Measurements from ENCODE around the gene TEC. TPM values are rescaled to one million over a fixed set of nuclear protein-coding genes. Genes with fewer than 3 reads are reported as not detected.

Gene TEC
- total RNA-seq, 1 experiment from 2014 or later: 0.67 TPM

GRCh38 chr4:48085821-48086589 lies 183.6 kb downstream of the TEC start:
- H3K4me3 ChIP-seq (ENCODE audit: low read depth in 2 of 2, low read length in 2 of 2): no peak overlapping the region
- CTCF ChIA-PET: no interaction called here
- no peaks in the 10 kb centered on the region for H3K36me3 ChIP-seq (ENCODE audit: control insufficient read depth, insufficient read depth, low read length)
- in situ Hi-C loops (cut with HindIII; ENCODE audit: low pct_unique_long_range_greater_than_20kb, low sequenced_read_pairs) (no loop called here), intact Hi-C loops (cut with micrococcal nuclease; ENCODE audit: unreplicated experiment) (loop anchor here (5.0 kb wide), 2 partner anchors 84 to 159 kb away; no protein-coding TSS in a partner anchor)
- H3K27me3 ChIP-seq (ENCODE audit: control insufficient read depth, insufficient read depth, low read length): no peaks in the 10 kb centered on the region
- TF ChIP-seq POLR2AphosphoS5 (IDR thresholded peaks at IDR 0.05; ENCODE audit: low read depth, low read length): no peak
- TF ChIP-seq SIN3A (IDR thresholded peaks at IDR 0.05; ENCODE audit: borderline replicate concordance, insufficient read depth, low read depth, low read length): no peak
- no peak for TF ChIP-seq REST (IDR thresholded peaks at IDR 0.05; ENCODE audit: insufficient read depth in 1 of 2, low read depth in 2 of 2, low read length in 1 of 2)
- no peak for TF ChIP-seq CTCF (IDR thresholded peaks at IDR 0.05)
- TF ChIP-seq TCF7L2 (IDR thresholded peaks at IDR 0.05; ENCODE audit: low read depth, low read length): no peak
- H3K9me3 ChIP-seq (ENCODE audit: control insufficient read depth, insufficient read depth, low read depth, low read length): no peaks in the 10 kb centered on the region
- H3K27ac ChIP-seq (ENCODE audit: low read length): no peak overlapping the region
- no TSS peak for BruUV-seq (replicated peaks)
- DNase-seq (ENCODE audit: low read depth, low spot score) (no peak), ATAC-seq (no peak)
- POLR2A ChIA-PET: no interaction called here
- no peaks in the 10 kb centered on the region; the same call in 1 of the 2 replicates for H3K4me1 ChIP-seq (ENCODE audit: control insufficient read depth, insufficient read depth, low read length)

Other genes starting within 250 kb of the TEC start
- gene TXK, start 135.6 kb downstream of the TEC start, total RNA-seq (2021; ENCODE audit: unreplicated experiment): 0.26 TPM
- gene SLAIN2, start 71.7 kb upstream of the TEC start, total RNA-seq (2021; ENCODE audit: unreplicated experiment): 53.2 TPM
- 1.2 TPM for gene SLC10A4, start 213.5 kb upstream of the TEC start, total RNA-seq (2021; ENCODE audit: unreplicated experiment)
- not detected for gene ZAR1, start 220.4 kb upstream of the TEC start, total RNA-seq (2021; ENCODE audit: unreplicated experiment)

All from Panc1 (cell line).